ENCODE measurements around the gene SIX2.

GRCh38 chr2:45040786-45041185, 31.5 kb upstream of the SIX2 start:
- no peak for TF ChIP-seq CTCF (conservative IDR thresholded peaks at IDR 0.05; ENCODE audit: low read length)
- no peak for TF ChIP-seq EZH2phosphoT487 (IDR thresholded peaks at IDR 0.05; ENCODE audit: borderline replicate concordance)
